ENCODE results near the gene MAMSTR.
A peak's percentile ranks its signal among the peaks of the same experiment; 100 is the strongest.

The MAMSTR gene

DNA sequence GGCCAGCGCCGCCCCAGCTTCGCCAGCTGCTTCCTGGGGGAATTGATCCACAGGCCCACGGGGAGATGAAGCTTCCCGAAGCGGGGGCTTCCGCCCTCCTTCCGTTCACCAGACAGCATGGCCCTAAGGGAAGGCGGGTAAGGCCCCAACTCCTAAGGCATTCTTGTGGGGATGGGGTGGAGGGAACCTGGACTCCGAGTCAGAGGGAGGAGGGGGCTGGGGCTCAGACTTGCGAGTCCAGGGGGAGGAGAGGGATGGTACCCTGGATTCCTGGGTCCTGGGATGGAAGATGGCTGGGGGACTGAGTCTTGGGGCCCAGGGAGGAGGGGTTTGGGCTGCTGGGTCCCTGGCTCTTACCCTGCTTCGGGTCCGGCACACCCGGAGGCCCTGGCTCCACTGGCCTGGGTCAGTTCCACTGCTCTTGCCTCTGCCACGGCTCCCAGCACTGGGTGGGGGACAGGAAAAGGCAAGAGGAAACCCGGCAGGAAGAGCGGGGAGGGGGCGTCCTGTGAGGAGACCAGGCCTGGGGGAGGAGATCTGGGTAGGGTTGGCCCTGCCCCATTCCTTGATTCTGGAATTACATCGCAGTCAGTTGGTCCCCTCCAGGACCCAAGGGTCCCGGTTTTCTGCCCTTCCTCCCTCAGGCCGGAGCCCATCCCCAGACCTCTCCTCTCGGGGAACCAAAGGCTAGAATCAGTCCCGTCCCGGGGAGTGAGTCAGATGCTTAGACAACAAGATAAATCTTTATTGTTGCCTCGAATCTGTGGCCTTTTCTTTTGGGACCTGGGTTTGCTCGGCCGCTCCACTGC is 20.8 kb upstream of the MAMSTR start, which contains the start of gene RASIP1:
Gene RASIP1 (minus strand): TSS at position 447 of the 809 bp plus-strand sequence. CDS start 328 bp downstream, at position 119.
- peak within 1 kb of the TSS; percentile 99 for H3K18ac ChIP-seq (ENCODE audit: low read length)
- H4K91ac ChIP-seq (ENCODE audit: low read depth, low read length, poor library complexity): no peak within 1 kb of the TSS
- peaks cover 3 to 8% of the 10 kb centered on the region in 2 donors for H3K4me1 ChIP-seq (ENCODE audit: control insufficient read depth in 2 of 2, insufficient read depth in 1 of 2, low read depth in 1 of 2, low read length in 2 of 2)
- H3K9ac ChIP-seq (ENCODE audit: low read depth, low read length, poor library complexity): peak within 1 kb of the TSS; percentile 27
- peak within 1 kb of the TSS; percentile 51 to 87 for H3K4me3 ChIP-seq (ENCODE audit: low read length in 2 of 2)
- H3K4me2 ChIP-seq (ENCODE audit: insufficient read depth, low read length, poor library complexity, severe bottlenecking): peak within 1 kb of the TSS; percentile 99
- H3K27me3 ChIP-seq (ENCODE audit: control insufficient read depth in 3 of 3, insufficient read depth in 3 of 3, low read depth in 1 of 3, low read length in 3 of 3): peaks cover 9 to 32% (median 25%) of the 10 kb centered on the region in 3 experiments
- DNase-seq (ENCODE audit: low spot score): no peak
- H2BK120ac ChIP-seq (ENCODE audit: low read depth, low read length): no peak within 1 kb of the TSS
- H3K4ac ChIP-seq (ENCODE audit: low read length): no peak within 1 kb of the TSS
- H2BK12ac ChIP-seq (ENCODE audit: low read length): peak within 1 kb of the TSS; percentile 50
- no peaks in the 10 kb centered on the region for H3K79me1 ChIP-seq (ENCODE audit: low read depth, low read length)
- peak within 1 kb of the TSS; percentile 99 for H2AFZ ChIP-seq (ENCODE audit: low read length)
- peak within 1 kb of the TSS; percentile 94 for H3K23ac ChIP-seq (ENCODE audit: low read depth, low read length, poor library complexity)
- H4K8ac ChIP-seq (ENCODE audit: low read depth, low read length): peak within 1 kb of the TSS; percentile 70
- no peaks in the 10 kb centered on the region for H3K36me3 ChIP-seq (replicated peaks in 1 of 2; ENCODE audit: control insufficient read depth in 2 of 2, insufficient read depth in 2 of 2, low read length in 2 of 2)
- H3K27ac ChIP-seq (replicated peaks; ENCODE audit: low read length): no peak within 1 kb of the TSS
- peak within 1 kb of the TSS; percentile 98 for H2BK15ac ChIP-seq (ENCODE audit: low read length)
- peaks cover 0 to under 1% of the 10 kb centered on the region in 2 donors for H3K9me3 ChIP-seq (replicated peaks in 1 of 2; ENCODE audit: control insufficient read depth in 2 of 2, insufficient read depth in 1 of 2, low read depth in 1 of 2, low read length in 2 of 2)
- peak within 1 kb of the TSS; percentile 33 for H2BK5ac ChIP-seq (ENCODE audit: low read length)
- H2AK5ac ChIP-seq (ENCODE audit: low read depth, low read length): peak within 1 kb of the TSS; percentile 87
- no CpG with 5 or more reads among the region's 27 CpGs for WGBS, 2 donors (ENCODE audit: extremely low coverage in 2 of 2, insufficient read length in 2 of 2, insufficient replicate concordance in 1 of 2)
- H3K14ac ChIP-seq (ENCODE audit: low read length): peak within 1 kb of the TSS; percentile 84

DNA sequence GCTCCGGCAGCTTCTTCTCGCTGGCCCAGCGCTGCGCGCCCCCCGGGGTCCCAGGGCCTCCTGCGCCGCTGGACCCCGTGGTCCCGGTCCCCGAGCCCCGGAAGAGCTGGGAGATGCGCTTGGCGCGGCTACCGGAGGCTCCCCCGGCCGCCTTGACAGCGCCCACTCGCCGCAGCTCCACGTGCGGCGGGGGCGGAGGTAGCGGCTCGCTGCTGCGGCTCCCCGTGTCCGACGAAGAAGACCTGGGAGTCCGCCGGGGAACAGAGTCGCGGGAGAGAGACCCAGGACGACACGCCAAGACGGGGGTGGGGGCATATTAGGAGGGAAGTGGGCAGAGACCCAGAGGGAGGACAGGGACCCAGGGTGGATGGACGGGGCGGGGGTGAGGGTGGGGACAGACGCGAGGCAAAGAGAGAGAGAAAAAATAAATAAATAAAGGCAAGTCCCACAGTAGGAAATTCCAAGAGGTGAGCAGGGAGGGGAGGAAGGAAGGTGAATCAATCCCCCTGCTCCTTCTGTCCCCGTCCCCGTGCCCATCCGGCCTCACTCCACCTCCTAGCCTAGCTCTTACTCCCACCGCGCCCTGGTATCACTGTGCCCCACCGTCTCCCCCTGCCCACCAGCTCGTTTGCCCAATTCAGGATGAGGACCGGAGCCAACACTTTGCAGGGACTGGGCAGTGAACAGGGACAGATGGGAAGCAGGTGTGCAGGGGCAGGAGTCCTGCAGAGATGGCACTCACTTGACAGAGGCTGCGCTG is 20.1 kb upstream of the MAMSTR start:
- no peak overlapping the region for H4K91ac ChIP-seq (ENCODE audit: low read depth, low read length, poor library complexity)
- peaks cover 3 to 9% of the 10 kb centered on the region in 2 donors for H3K4me1 ChIP-seq (ENCODE audit: control insufficient read depth in 2 of 2, insufficient read depth in 1 of 2, low read depth in 1 of 2, low read length in 2 of 2)
- H3K9ac ChIP-seq (ENCODE audit: low read depth, low read length, poor library complexity): peak overlapping the region; percentile 93
- H3K23ac ChIP-seq (ENCODE audit: low read depth, low read length, poor library complexity): peak overlapping the region; percentile 94
- H2AK5ac ChIP-seq (ENCODE audit: low read depth, low read length): peak overlapping the region; percentile 87
- peak overlapping the region; percentile 99 for H3K18ac ChIP-seq (ENCODE audit: low read length)
- H3K27me3 ChIP-seq (ENCODE audit: control insufficient read depth in 3 of 3, insufficient read depth in 3 of 3, low read depth in 1 of 3, low read length in 3 of 3): peaks cover 9 to 32% (median 25%) of the 10 kb centered on the region in 3 experiments
- H4K8ac ChIP-seq (ENCODE audit: low read depth, low read length): no peak overlapping the region
- no peak overlapping the region for H3K27ac ChIP-seq (replicated peaks; ENCODE audit: low read length)
- H2BK5ac ChIP-seq (ENCODE audit: low read length): no peak overlapping the region
- no peak for DNase-seq (ENCODE audit: low spot score)
- no peaks in the 10 kb centered on the region for H3K9me3 ChIP-seq (replicated peaks in 1 of 2; ENCODE audit: control insufficient read depth in 2 of 2, insufficient read depth in 1 of 2, low read depth in 1 of 2, low read length in 2 of 2)
- H3K4me2 ChIP-seq (ENCODE audit: insufficient read depth, low read length, poor library complexity, severe bottlenecking): peak overlapping the region; percentile 99
- H2BK120ac ChIP-seq (ENCODE audit: low read depth, low read length): no peak overlapping the region
- no CpG with 5 or more reads among the region's 51 CpGs for WGBS, 2 donors (ENCODE audit: extremely low coverage in 2 of 2, insufficient read length in 2 of 2, insufficient replicate concordance in 1 of 2)
- H2AFZ ChIP-seq (ENCODE audit: low read length): peak overlapping the region; percentile 99
- peak overlapping the region; percentile 84 for H3K14ac ChIP-seq (ENCODE audit: low read length)
- peak overlapping the region; percentile 51 to 87 for H3K4me3 ChIP-seq (ENCODE audit: low read length in 2 of 2)
- H2BK12ac ChIP-seq (ENCODE audit: low read length): peak overlapping the region; percentile 50
- no peaks in the 10 kb centered on the region for H3K79me1 ChIP-seq (ENCODE audit: low read depth, low read length)
- H2BK15ac ChIP-seq (ENCODE audit: low read length): peak overlapping the region; percentile 98
- H3K36me3 ChIP-seq (replicated peaks in 1 of 2; ENCODE audit: control insufficient read depth in 2 of 2, insufficient read depth in 2 of 2, low read length in 2 of 2): no peaks in the 10 kb centered on the region
- H3K4ac ChIP-seq (ENCODE audit: low read length): no peak overlapping the region

DNA sequence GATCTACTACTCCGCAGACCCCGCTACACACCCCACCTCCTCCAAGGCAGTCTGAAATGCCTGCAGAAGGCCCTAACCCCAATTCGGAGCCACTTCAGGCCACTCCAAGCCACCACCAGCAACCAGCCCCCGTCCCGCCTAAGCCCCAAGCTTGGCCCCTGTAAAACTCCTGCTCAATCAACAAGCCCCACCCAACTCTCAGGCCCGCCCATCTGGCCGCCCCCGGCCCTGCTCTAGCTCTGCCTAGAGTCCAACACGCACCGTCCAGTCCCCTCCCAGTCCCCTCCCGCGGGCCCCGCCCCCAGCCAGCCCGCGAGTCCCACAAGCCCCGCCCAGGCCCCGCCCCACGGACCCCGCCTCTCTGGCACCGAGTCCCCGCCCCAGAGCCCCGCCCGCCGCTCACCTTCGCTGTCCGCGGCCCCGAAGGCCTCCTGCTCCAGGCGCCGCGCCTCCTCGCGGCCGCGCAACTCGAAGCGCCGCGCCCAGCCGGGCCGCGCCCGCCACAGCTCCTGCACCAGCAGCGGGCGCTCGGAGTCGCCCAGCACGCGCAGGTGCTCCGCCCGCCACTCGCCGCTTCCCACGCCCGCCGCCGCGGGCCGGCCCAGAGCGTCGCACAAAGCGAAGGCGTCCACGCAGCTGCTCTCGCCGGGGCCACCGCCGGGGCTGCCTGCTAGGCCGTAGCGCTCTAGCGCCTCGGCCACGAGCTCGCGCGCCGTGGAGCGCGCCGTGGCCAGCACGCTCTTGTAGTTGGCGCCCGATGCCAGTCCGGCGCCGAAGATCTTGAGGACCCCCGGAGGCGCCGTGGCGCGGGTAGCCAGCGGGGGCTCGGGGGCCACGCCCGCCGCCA is 19.3 kb upstream of the MAMSTR start:
- Histone ChIP-seq H3K27ac (replicated peaks; ENCODE audit: low read length) (peak overlapping the region; percentile 77), H3K18ac (ENCODE audit: low read length) (peak overlapping the region; percentile 99), H3K4ac (ENCODE audit: low read length) (peak overlapping the region; percentile 78), H3K9me3 (replicated peaks in 1 of 2; ENCODE audit: control insufficient read depth in 2 of 2, insufficient read depth in 1 of 2, low read depth in 1 of 2, low read length in 2 of 2) (no peaks in the 10 kb centered on the region), H4K91ac (ENCODE audit: low read depth, low read length, poor library complexity) (no peak overlapping the region), H3K4me2 (ENCODE audit: insufficient read depth, low read length, poor library complexity, severe bottlenecking) (peak overlapping the region; percentile 99), H2BK12ac (ENCODE audit: low read length) (peak overlapping the region; percentile 87), H4K8ac (ENCODE audit: low read depth, low read length) (peak overlapping the region; percentile 58), H3K4me3 (ENCODE audit: low read length in 2 of 2) (peak overlapping the region; percentile 51 to 87), H3K14ac (ENCODE audit: low read length) (peak overlapping the region; percentile 43), H2AFZ (ENCODE audit: low read length) (peak overlapping the region; percentile 99), H3K36me3 (replicated peaks in 1 of 2; ENCODE audit: control insufficient read depth in 2 of 2, insufficient read depth in 2 of 2, low read length in 2 of 2) (no peaks in the 10 kb centered on the region), H3K4me1 (ENCODE audit: control insufficient read depth in 2 of 2, insufficient read depth in 1 of 2, low read depth in 1 of 2, low read length in 2 of 2) (peaks cover 3 to 9% of the 10 kb centered on the region in 2 donors), H3K27me3 (ENCODE audit: control insufficient read depth in 3 of 3, insufficient read depth in 3 of 3, low read depth in 1 of 3, low read length in 3 of 3) (peaks cover 9 to 32% (median 25%) of the 10 kb centered on the region in 3 experiments), H3K9ac (ENCODE audit: low read depth, low read length, poor library complexity) (peak overlapping the region; percentile 93), H3K23ac (ENCODE audit: low read depth, low read length, poor library complexity) (peak overlapping the region; percentile 86), H2AK5ac (ENCODE audit: low read depth, low read length) (peak overlapping the region; percentile 87), H3K79me1 (ENCODE audit: low read depth, low read length) (no peaks in the 10 kb centered on the region), H2BK5ac (ENCODE audit: low read length) (no peak overlapping the region), H2BK120ac (ENCODE audit: low read depth, low read length) (no peak overlapping the region), H2BK15ac (ENCODE audit: low read length) (peak overlapping the region; percentile 94)
- DNase-seq (ENCODE audit: low spot score): peak; percentile 94
- whole genome bisulfite sequencing, 2 donors (ENCODE audit: extremely low coverage in 2 of 2, insufficient read length in 2 of 2, insufficient replicate concordance in 1 of 2): no CpG with 5 or more reads among the region's 96 CpGs
